H1 (cell line): ENCODE data around the gene AFAP1L2. TPM values are rescaled to one million over a fixed set of nuclear protein-coding genes. Genes with fewer than 3 reads are reported as not detected.

Experiments
- CTCF ChIA-PET: fragments of 300-600 bp; sonication (Branson Sonifier 250); formaldehyde crosslinking; loops from one replicate; lab custom pipeline; 2021; ENCODE audit not compliant: partially characterized antibody; lab: Charles Lee
- POLR2A ChIA-PET: fragments of 300-600 bp; sonication (Branson Sonifier 250); formaldehyde crosslinking; loops from one replicate; lab custom pipeline; 2021; ENCODE audit warnings: inconsistent platforms; ENCODE audit not compliant: partially characterized antibody; lab: Charles Lee
- DNase-seq, 2 experiments: peaks; one replicate each; pipeline versions ENCODE4 v3.0.0 to v3.0.0-alpha.2; 2010 to 2022; ENCODE audit warnings: low spot score in 2 of 2, low read depth in 1 of 2, mixed read lengths in 1 of 2
- FAIRE-seq: peaks from 2 replicates; lab custom pipeline; 2011; peaks lifted over from hg19 to GRCh38; lab: Jason Lieb, UNC
- H2AFZ ChIP-seq: 2 replicates; pipeline ENCODE4 v1.8.1; 2012; ENCODE audit warnings: low read length, inconsistent platforms
- H2AK5ac ChIP-seq: 2 replicates; pipeline ENCODE4 v1.6.1; 2013; ENCODE audit warnings: low read depth, low read length
- H2BK120ac ChIP-seq: replicated peaks from 2 replicates; pipeline ENCODE3; 2013; ENCODE audit warnings: low read depth, low read length, inconsistent platforms
- H2BK12ac ChIP-seq: 2 replicates; pipeline ENCODE4 v1.6.1; 2013; ENCODE audit warnings: low read depth, low read length
- H2BK15ac ChIP-seq: 2 replicates; pipeline ENCODE4 v1.6.1; 2013; ENCODE audit warnings: low read length
- H2BK20ac ChIP-seq: 2 replicates; pipeline ENCODE4 v1.6.1; 2013; ENCODE audit warnings: low read length
- H2BK5ac ChIP-seq: 2 replicates; pipeline ENCODE4 v1.6.1; 2013; ENCODE audit warnings: low read depth, low read length
- H3K14ac ChIP-seq: 2 replicates; pipeline ENCODE4 v1.6.1; 2013; ENCODE audit warnings: inconsistent platforms; ENCODE audit not compliant: insufficient read length
- H3K18ac ChIP-seq: 2 replicates; pipeline ENCODE4 v1.6.1; 2013; ENCODE audit warnings: low read length; ENCODE audit errors: extremely low read depth
- H3K23ac ChIP-seq: 2 replicates; pipeline ENCODE4 v1.6.1; 2013; ENCODE audit warnings: inconsistent platforms; ENCODE audit not compliant: insufficient read length
- H3K23me2 ChIP-seq: 2 replicates; pipeline ENCODE4 v1.6.1; 2013; ENCODE audit warnings: low read depth, low read length
- H3K27ac ChIP-seq: 2 replicates; pipeline ENCODE4 v1.6.1; 2011; ENCODE audit warnings: low read depth, low read length, inconsistent platforms
- H3K27me3 ChIP-seq, 4 experiments: replicated peaks in 1 of 4; 1 replicate in 1 of 4; 2 replicates in 3 of 4; pipeline versions ENCODE4 v1.6.1 to v1.8.1; 2011 to 2013; ENCODE audit warnings: low read length in 3 of 4, mild to moderate bottlenecking in 3 of 4, inconsistent platforms in 2 of 4, mixed read lengths in 2 of 4, moderate library complexity in 1 of 4; ENCODE audit not compliant: control insufficient read depth in 3 of 4, insufficient read depth in 3 of 4; ENCODE audit errors: extremely low read depth in 1 of 4
- H3K36me3 ChIP-seq, 4 experiments: 2 replicates each; pipeline versions ENCODE4 v1.6.1 to v1.8.1; 2011 to 2013; ENCODE audit warnings: mild to moderate bottlenecking in 4 of 4, low read length in 3 of 4, moderate library complexity in 2 of 4, control low read depth in 1 of 4, inconsistent platforms in 1 of 4; ENCODE audit not compliant: insufficient read depth in 4 of 4, control insufficient read depth in 2 of 4
- H3K4ac ChIP-seq: replicated peaks from 2 replicates; pipeline ENCODE3; 2013; ENCODE audit warnings: low read length, low read depth, mixed read lengths, inconsistent platforms; ENCODE audit not compliant: insufficient read length
- H3K4me1 ChIP-seq, 4 experiments: replicated peaks in 1 of 4; 1 replicate in 1 of 4; 2 replicates in 3 of 4; pipeline versions ENCODE4 v1.6.1 to v1.8.1; 2011 to 2013; ENCODE audit warnings: low read length in 3 of 4, inconsistent platforms in 2 of 4, mixed read lengths in 1 of 4; ENCODE audit not compliant: insufficient read depth in 4 of 4, control insufficient read depth in 3 of 4
- H3K4me2 ChIP-seq, 2 experiments: 2 replicates each; pipeline versions ENCODE4 v1.6.1 to v1.8.1; 2011 to 2013; ENCODE audit warnings: low read depth in 2 of 2, low read length in 2 of 2, control low read depth in 1 of 2, inconsistent platforms in 1 of 2, mild to moderate bottlenecking in 1 of 2; ENCODE audit not compliant: insufficient read depth in 1 of 2
- H3K4me3 ChIP-seq, 4 experiments: fragments of 200-600, 300-600 bp in 1 of 4; sonication (generic), shearing (Covaris generic), sonication (Bioruptor Twin) in 1 of 4; 2 replicates each; pipeline versions ENCODE4 v1.5.1 to v1.8.1; 2011 to 2016; ENCODE audit warnings: low read length in 4 of 4, low read depth in 3 of 4, control low read depth in 2 of 4, inconsistent platforms in 2 of 4, mild to moderate bottlenecking in 2 of 4, mixed read lengths in 1 of 4, moderate library complexity in 1 of 4; ENCODE audit not compliant: insufficient read depth in 2 of 4; ENCODE audit errors: extremely low read depth in 1 of 4
- H3K56ac ChIP-seq: replicated peaks from 2 replicates; pipeline ENCODE3; 2013; ENCODE audit warnings: low read depth, mild to moderate bottlenecking, mixed read lengths, low read length, inconsistent platforms; ENCODE audit not compliant: insufficient read length
- H3K79me1 ChIP-seq: 2 replicates; pipeline ENCODE4 v1.6.1; 2013; ENCODE audit warnings: low read depth, low read length, control low read depth
- H3K79me2 ChIP-seq, 2 experiments: 2 replicates each; pipeline versions ENCODE4 v1.6.1 to v1.8.1; 2012 to 2013; ENCODE audit warnings: low read length in 2 of 2, mild to moderate bottlenecking in 2 of 2, inconsistent platforms in 1 of 2; ENCODE audit not compliant: insufficient read depth in 2 of 2, control insufficient read depth in 1 of 2
- H3K9ac ChIP-seq, 4 experiments: replicated peaks in 1 of 4; 1 replicate in 1 of 4; 2 replicates in 3 of 4; pipeline versions ENCODE4 v1.6.1 to v1.8.1; 2011 to 2013; ENCODE audit warnings: low read depth in 3 of 4, low read length in 3 of 4, control low read depth in 2 of 4, mild to moderate bottlenecking in 2 of 4, moderate library complexity in 2 of 4, inconsistent platforms in 1 of 4; ENCODE audit errors: extremely low read depth in 1 of 4
- H3K9me3 ChIP-seq, 2 experiments: 2 replicates each; pipeline versions ENCODE4 v1.6.1 to v1.8.1; 2012 to 2013; ENCODE audit warnings: mild to moderate bottlenecking in 2 of 2, moderate library complexity in 2 of 2, control low read depth in 1 of 2, inconsistent platforms in 1 of 2, low read depth in 1 of 2, low read length in 1 of 2, mixed read lengths in 1 of 2; ENCODE audit not compliant: insufficient read depth in 2 of 2
- H4K20me1 ChIP-seq, 2 experiments: replicated peaks in 1 of 2; 2 replicates each; pipeline versions ENCODE3 to v1.8.1; 2011 to 2013; ENCODE audit warnings: inconsistent platforms in 2 of 2, low read length in 2 of 2, mild to moderate bottlenecking in 1 of 2; ENCODE audit not compliant: insufficient read depth in 2 of 2, control insufficient read depth in 1 of 2
- H4K5ac ChIP-seq: 2 replicates; pipeline ENCODE4 v1.6.1; 2013; ENCODE audit warnings: low read length, low read depth, mixed read lengths, inconsistent platforms; ENCODE audit not compliant: insufficient read length
- H4K8ac ChIP-seq: 2 replicates; pipeline ENCODE4 v1.8.0; 2013; ENCODE audit warnings: mild to moderate bottlenecking, moderate library complexity, low read length, inconsistent platforms; ENCODE audit not compliant: insufficient read depth; ENCODE audit errors: extremely low read depth
- H4K91ac ChIP-seq: replicated peaks from 2 replicates; pipeline ENCODE3; 2013; ENCODE audit warnings: low read length, mixed read lengths, inconsistent platforms; ENCODE audit not compliant: insufficient read length
- CBX8 ChIP-seq: fragments of 300-800, 300-1000 bp; sonication (generic); IDR thresholded peaks from 2 replicates; pipeline ENCODE4 v1.7.1; 2016; ENCODE audit warnings: low read depth, low read length, borderline replicate concordance
- HDAC2 ChIP-seq, 2 experiments: fragments of 300-600 bp in 1 of 2; sonication (generic) in 1 of 2; IDR thresholded peaks; 2 replicates each; pipeline ENCODE4 v1.6.1; 2011 to 2012; ENCODE audit warnings: low read depth in 2 of 2, low read length in 2 of 2, mild to moderate bottlenecking in 2 of 2, moderate library complexity in 2 of 2, borderline replicate concordance in 1 of 2, inconsistent platforms in 1 of 2
- KDM5A ChIP-seq: fragments of 200-600 bp; IDR thresholded peaks from 2 replicates; pipeline ENCODE4 v1.7.1; 2012; ENCODE audit warnings: mild to moderate bottlenecking, low read length, inconsistent platforms, mixed read lengths
- POLR2A ChIP-seq, 2 experiments: IDR thresholded peaks; 1 replicate in 1 of 2; 2 replicates in 1 of 2; pipeline ENCODE4 v1.6.1; 2011; ENCODE audit warnings: low read depth in 2 of 2, low read length in 2 of 2, mild to moderate bottlenecking in 2 of 2; ENCODE audit errors: control extremely low read depth in 1 of 2
- WGBS, 2 experiments: shearing (Covaris generic) in 1 of 2; methylation state at CpG; one replicate each; pipeline versions ENCODE4 v1.1.6 to v1.1.7; 2013 to 2015; ENCODE audit warnings: low lambda C conversion rate in 2 of 2, mixed read lengths in 2 of 2, inconsistent platforms in 1 of 2, low coverage in 1 of 2, missing lambda C conversion rate in 1 of 2; ENCODE audit not compliant: insufficient replicate concordance in 2 of 2, insufficient coverage in 1 of 2, insufficient read length in 1 of 2; ENCODE audit errors: extremely low coverage in 1 of 2, missing lambda C conversion rate in 1 of 2; 5-methylcytosine and 5-hydroxymethylcytosine counted together
- polyA plus RNA-seq, 7 experiments: library from polyadenylated mRNA; depleted of rRNA in 3 of 7; stranded (reverse) in 5 of 7; unstranded in 2 of 7; fragments of >200 nt in 5 of 7; fragments of 200-250 nt in 2 of 7; gene quantifications; 1 replicate in 5 of 7; 2 replicates in 1 of 7; 4 replicates in 1 of 7; pipeline versions ENCODE4 v1.2.1 to v1.2.3, GENCODE V29; 2011 to 2013; ENCODE audit warnings: missing spikeins in 2 of 7, mixed read lengths in 2 of 7
- total RNA-seq: library from RNA; stranded (reverse); fragmentation: NEBNext Ultra II Directional; extraction: Animal tissue kit (Norgen Biotek cat#: 25700); gene quantifications from 2 replicates; pipeline ENCODE4 v1.2.1, GENCODE V29; 2021

The AFAP1L2 gene
- total and polyA plus RNA-seq, 2 of the 8 experiments (the other 6 are each of a cell fraction or from before 2014, with no cell fraction given): 3.9 to 6.4 TPM

GRCh38 chr10:114370199-114370598, 34.1 kb downstream of the AFAP1L2 start:
- H4K20me1 ChIP-seq: no peaks in the 10 kb centered on the region
- DNase-seq: no peak
- H3K4me1 ChIP-seq: 0 out of 7 replicates have a peak, but pooled peaks cover 0 to 2% (median 0%) of the 10 kb centered on the region in 4 experiments
- H3K14ac ChIP-seq: no peak overlapping the region
- H3K27ac ChIP-seq: no peak overlapping the region
- no peak overlapping the region for H2BK5ac ChIP-seq
- H3K56ac ChIP-seq: no peak overlapping the region
- H3K23me2 ChIP-seq: no peaks in the 10 kb centered on the region
- no peaks in the 10 kb centered on the region for H3K36me3 ChIP-seq
- no peak overlapping the region for H3K4me3 ChIP-seq
- H3K4ac ChIP-seq: no peak overlapping the region
- no peak overlapping the region for H3K4me2 ChIP-seq
- ChIA-PET CTCF (interaction anchor here (0.9 to 15.1 kb wide), 3 partner anchors 8 to 66 kb away, joined by 3 to 209 read pairs (median 34); no protein-coding TSS in a partner anchor), POLR2A (no interaction called here)
- WGBS, 2 experiments: 95% methylated on average over 2 of the region's 2 CpGs; no CpG with 5 or more reads in 1 of the 2 experiments
- no peak overlapping the region for H2BK120ac ChIP-seq
- no peak overlapping the region for H2BK12ac ChIP-seq
- no peaks in the 10 kb centered on the region for H3K27me3 ChIP-seq
- no peaks in the 10 kb centered on the region for H3K79me1 ChIP-seq
- no peak overlapping the region for H4K5ac ChIP-seq
- no peak overlapping the region for H2BK20ac ChIP-seq
- no peak overlapping the region for H4K8ac ChIP-seq
- H3K23ac ChIP-seq: no peak overlapping the region
- H3K9ac ChIP-seq: no peak overlapping the region
- no peak overlapping the region for H4K91ac ChIP-seq
- no peaks in the 10 kb centered on the region for H3K79me2 ChIP-seq
- H3K18ac ChIP-seq: no peak overlapping the region
- H2AK5ac ChIP-seq: no peak overlapping the region
- H3K9me3 ChIP-seq: no peaks in the 10 kb centered on the region
- H2BK15ac ChIP-seq: no peak overlapping the region
- no peak overlapping the region for H2AFZ ChIP-seq
- no peak for FAIRE-seq
- TF ChIP-seq HDAC2 (IDR thresholded peaks at IDR 0.05; ENCODE audit: borderline replicate concordance in 1 of 2, low read depth in 2 of 2, low read length in 2 of 2): no peak
- no peak for TF ChIP-seq KDM5A
- TF ChIP-seq CBX8: no peak
- TF ChIP-seq POLR2A (IDR thresholded peaks at IDR 0.05; ENCODE audit: control extremely low read depth in 1 of 2, low read depth in 2 of 2, low read length in 2 of 2): no peak
